Stimulated activated CD4-positive, alpha-beta T cell treated with anti-CD3 and anti-CD28 coated beads, Interleukin-1b, Interleukin-23, amount 100 ng/mL, for 1 hour (primary cell): Measurements from ENCODE around the gene ATP6V1G3.
"Not testable (repeated sequence)": the region's sequence is repeated elsewhere in the genome, so short reads cannot be mapped to it uniquely, and the experiment has no call there.

Experiments used
- DNase-seq, 2 donors: peaks; one replicate each; pipeline ENCODE4 v3.0.0-alpha.2; 2020; ENCODE audit warnings: low read depth in 2 of 2

ATP6V1G3 gene

GRCh38 chr1:198540580-198540979 is at the start of gene ATP6V1G3:
Gene ATP6V1G3 (minus strand): TSS chr1:198540680. CDS start chr1:198540650, 30 bp downstream.
- no peak for DNase-seq

- no peak for DNase-seq
Observed at GRCh38 chr1:198588845-198589244, 48.4 kb upstream of the ATP6V1G3 start.

GRCh38 chr1:198584163-198584562 is 43.7 kb upstream of the ATP6V1G3 start:
- no peak for DNase-seq

GRCh38 chr1:198583209-198583802 is 42.8 kb upstream of the ATP6V1G3 start:
- not testable (repeated sequence) for DNase-seq

GRCh38 chr1:198577444-198577843 is 37.0 kb upstream of the ATP6V1G3 start:
- DNase-seq: no peak

GRCh38 chr1:198575798-198576641 is 35.5 kb upstream of the ATP6V1G3 start:
- DNase-seq: no peak

- DNase-seq: no peak
Observed at GRCh38 chr1:198575292-198575691, 34.8 kb upstream of the ATP6V1G3 start.

GRCh38 chr1:198574325-198574724 is 33.8 kb upstream of the ATP6V1G3 start:
- no peak for DNase-seq

GRCh38 chr1:198564716-198565115 is 24.2 kb upstream of the ATP6V1G3 start:
- DNase-seq: no peak

- no peak for DNase-seq
Observed at GRCh38 chr1:198564157-198564556, 23.7 kb upstream of the ATP6V1G3 start.

- DNase-seq: no peak
Observed at GRCh38 chr1:198563583-198563982, 23.1 kb upstream of the ATP6V1G3 start.

GRCh38 chr1:198560161-198560560 is 19.7 kb upstream of the ATP6V1G3 start:
- no peak for DNase-seq

GRCh38 chr1:198559362-198559761 is 18.9 kb upstream of the ATP6V1G3 start:
- no peak for DNase-seq

- DNase-seq: no peak
Observed at GRCh38 chr1:198558402-198558801, 17.9 kb upstream of the ATP6V1G3 start.

- DNase-seq: peak in 1 of 2 donors; percentile 11
Observed at GRCh38 chr1:198556971-198557370, 16.5 kb upstream of the ATP6V1G3 start.

- no peak for DNase-seq
Observed at GRCh38 chr1:198552668-198553416, 12.4 kb upstream of the ATP6V1G3 start.

GRCh38 chr1:198550941-198551524 is 10.6 kb upstream of the ATP6V1G3 start:
- DNase-seq: no peak

GRCh38 chr1:198549866-198550265 is 9.4 kb upstream of the ATP6V1G3 start:
- DNase-seq: no peak

- no peak for DNase-seq
Observed at GRCh38 chr1:198548890-198549289, 8.4 kb upstream of the ATP6V1G3 start.

- no peak for DNase-seq
Observed at GRCh38 chr1:198545156-198545555, 4.7 kb upstream of the ATP6V1G3 start.

- no peak for DNase-seq
Observed at GRCh38 chr1:198544265-198544664, 3.8 kb upstream of the ATP6V1G3 start.

- no peak for DNase-seq
Observed at GRCh38 chr1:198543670-198544260, 3.3 kb upstream of the ATP6V1G3 start.
